Hepatocyte (in vitro differentiated cells): ENCODE results near the gene MYOF. TPM values are rescaled to one million over a fixed set of nuclear protein-coding genes. Genes with fewer than 3 reads are reported as not detected.
A peak's percentile ranks its signal among the peaks of the same experiment; 100 is the strongest.
"Not testable (repeated sequence)": the region's sequence is repeated elsewhere in the genome, so short reads cannot be mapped to it uniquely, and the experiment has no call there.

Experiments
- DNase-seq: peaks from one replicate; pipeline ENCODE4 v3.0.0-alpha.2; 2016; ENCODE audit warnings: low spot score
- H2AFZ ChIP-seq: fragments of 200-600 bp; sonication (generic); 2 replicates; pipeline ENCODE4 v1.6.0; 2016; ENCODE audit warnings: antibody characterized with exemption, mild to moderate bottlenecking
- H3K27ac ChIP-seq: fragments of 200-600 bp; sonication (generic); 2 replicates; pipeline ENCODE4 v1.5.1; 2016; ENCODE audit warnings: mild to moderate bottlenecking
- H3K27me3 ChIP-seq: fragments of 200-600 bp; sonication (generic); 2 replicates; pipeline ENCODE4 v1.6.1; 2016
- H3K36me3 ChIP-seq: fragments of 200-600 bp; sonication (generic); replicated peaks from 2 replicates; pipeline ENCODE4 v1.5.1; 2016; ENCODE audit warnings: low read depth; ENCODE audit not compliant: insufficient read depth
- H3K4me1 ChIP-seq: fragments of 200-600 bp; sonication (generic); 2 replicates; pipeline ENCODE4 v1.5.1; 2016; ENCODE audit warnings: mild to moderate bottlenecking, moderate library complexity; ENCODE audit not compliant: insufficient read depth
- H3K4me2 ChIP-seq: fragments of 200-600 bp; sonication (generic); 2 replicates; pipeline ENCODE4 v1.6.0; 2016
- H3K4me3 ChIP-seq: fragments of 200-600 bp; sonication (generic); 2 replicates; pipeline ENCODE4 v1.5.1; 2016; ENCODE audit warnings: mild to moderate bottlenecking
- H3K79me2 ChIP-seq: fragments of 200-600 bp; sonication (generic); 2 replicates; pipeline ENCODE4 v1.6.0; 2017; ENCODE audit warnings: mild to moderate bottlenecking
- H3K9me2 ChIP-seq: fragments of 200-600 bp; sonication (generic); replicated peaks from 2 replicates; pipeline ENCODE4 v1.6.0; 2017; ENCODE audit warnings: mild to moderate bottlenecking; ENCODE audit not compliant: insufficient read depth
- H3K9me3 ChIP-seq: fragments of 200-600 bp; sonication (generic); 2 replicates; pipeline ENCODE4 v1.5.1; 2016; ENCODE audit warnings: low read depth, mild to moderate bottlenecking
- H4K20me1 ChIP-seq: fragments of 200-600 bp; sonication (generic); 2 replicates; pipeline ENCODE4 v1.6.0; 2016; ENCODE audit warnings: mild to moderate bottlenecking; ENCODE audit not compliant: insufficient read depth, poor library complexity, severe bottlenecking
- EZH2 ChIP-seq: fragments of 200-600 bp; sonication (generic); IDR thresholded peaks from 2 replicates; pipeline ENCODE4 v1.6.1; 2016; ENCODE audit warnings: antibody characterized with exemption, mild to moderate bottlenecking, borderline replicate concordance
- EZH2phosphoT487 ChIP-seq: fragments of 200-600 bp; sonication (generic); IDR thresholded peaks from one replicate; pipeline ENCODE4 v1.6.1; 2018; ENCODE audit warnings: antibody characterized with exemption, mild to moderate bottlenecking, low read depth, moderate library complexity; ENCODE audit not compliant: unreplicated experiment, severe bottlenecking
- WGBS: methylation state at CpG from one replicate; pipeline ENCODE4 v1.1.6; 2016; ENCODE audit warnings: low lambda C conversion rate; ENCODE audit errors: missing lambda C conversion rate; 5-methylcytosine and 5-hydroxymethylcytosine counted together
- polyA plus RNA-seq: library from polyadenylated mRNA; unstranded; fragments of >200 nt; fragmentation: Nextera tagmentation; extraction: Ambion mirVana; gene quantifications from 2 replicates; pipeline ENCODE4 v1.2.1, GENCODE V29; 2016
- total RNA-seq: library from RNA; depleted of rRNA; stranded (reverse); fragments of >200 nt; gene quantifications from 2 replicates; pipeline ENCODE4 v1.2.3, GENCODE V29; 2014
- TF ChIP-seq, protein P1 (sequence below): fragments of 200-600 bp; sonication (generic); IDR thresholded peaks from 2 replicates; pipeline ENCODE4 v1.5.1; 2016; ENCODE audit warnings: antibody characterized with exemption, mild to moderate bottlenecking; ENCODE audit not compliant: poor library complexity

MYOF gene
- total and polyA plus RNA-seq, 2 experiments from 2014 or later = 16.6 to 47.9 TPM

DNA sequence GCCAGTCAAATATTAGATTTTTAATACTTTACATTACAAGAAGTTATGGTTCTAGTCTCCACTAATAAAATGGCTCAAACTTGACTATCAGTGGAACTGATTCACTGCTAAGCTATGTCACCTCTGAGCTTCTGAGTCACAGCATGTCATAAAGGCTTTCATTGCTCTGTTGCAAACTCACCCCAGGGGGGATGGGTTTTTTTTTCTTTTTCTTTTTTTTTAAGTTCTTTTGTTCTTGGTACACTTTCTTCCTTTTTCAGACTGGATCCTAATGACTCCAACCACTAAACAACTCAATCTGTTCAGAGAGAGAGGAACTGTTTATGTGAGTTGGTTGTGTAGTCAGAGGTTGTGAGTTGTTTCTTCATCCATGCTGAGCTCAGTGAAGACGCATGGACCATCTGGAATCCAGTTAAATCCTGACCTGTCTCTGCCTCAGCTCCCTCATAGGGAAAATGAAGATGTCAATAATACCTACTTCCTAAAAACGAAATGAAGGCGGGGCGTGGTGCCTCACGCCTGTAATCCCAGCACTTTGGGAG, 11.0 kb downstream of the MYOF start:
- Histone ChIP-seq H3K9me3 (no peaks in the 10 kb centered on the region), H3K4me3 (no peak overlapping the region), H3K4me1 (peaks cover 7% of the 10 kb centered on the region), H3K36me3 (no peaks in the 10 kb centered on the region), H3K4me2 (no peak overlapping the region), H3K27ac (peak overlapping the region; percentile 78), H3K27me3 (no peaks in the 10 kb centered on the region), H4K20me1 (no peaks in the 10 kb centered on the region), H3K79me2 (peaks cover 56% of the 10 kb centered on the region), H3K9me2 (no peaks in the 10 kb centered on the region), H2AFZ (no peak overlapping the region)
- peak; percentile 80 for DNase-seq
- TF ChIP-seq EZH2phosphoT487 = no peak
- TF ChIP-seq EZH2 = no peak
- TF ChIP-seq, protein P1, sequence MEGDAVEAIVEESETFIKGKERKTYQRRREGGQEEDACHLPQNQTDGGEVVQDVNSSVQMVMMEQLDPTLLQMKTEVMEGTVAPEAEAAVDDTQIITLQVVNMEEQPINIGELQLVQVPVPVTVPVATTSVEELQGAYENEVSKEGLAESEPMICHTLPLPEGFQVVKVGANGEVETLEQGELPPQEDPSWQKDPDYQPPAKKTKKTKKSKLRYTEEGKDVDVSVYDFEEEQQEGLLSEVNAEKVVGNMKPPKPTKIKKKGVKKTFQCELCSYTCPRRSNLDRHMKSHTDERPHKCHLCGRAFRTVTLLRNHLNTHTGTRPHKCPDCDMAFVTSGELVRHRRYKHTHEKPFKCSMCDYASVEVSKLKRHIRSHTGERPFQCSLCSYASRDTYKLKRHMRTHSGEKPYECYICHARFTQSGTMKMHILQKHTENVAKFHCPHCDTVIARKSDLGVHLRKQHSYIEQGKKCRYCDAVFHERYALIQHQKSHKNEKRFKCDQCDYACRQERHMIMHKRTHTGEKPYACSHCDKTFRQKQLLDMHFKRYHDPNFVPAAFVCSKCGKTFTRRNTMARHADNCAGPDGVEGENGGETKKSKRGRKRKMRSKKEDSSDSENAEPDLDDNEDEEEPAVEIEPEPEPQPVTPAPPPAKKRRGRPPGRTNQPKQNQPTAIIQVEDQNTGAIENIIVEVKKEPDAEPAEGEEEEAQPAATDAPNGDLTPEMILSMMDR = no peak
- WGBS = 64% methylated on average over 5 of the region's 5 CpGs

DNA sequence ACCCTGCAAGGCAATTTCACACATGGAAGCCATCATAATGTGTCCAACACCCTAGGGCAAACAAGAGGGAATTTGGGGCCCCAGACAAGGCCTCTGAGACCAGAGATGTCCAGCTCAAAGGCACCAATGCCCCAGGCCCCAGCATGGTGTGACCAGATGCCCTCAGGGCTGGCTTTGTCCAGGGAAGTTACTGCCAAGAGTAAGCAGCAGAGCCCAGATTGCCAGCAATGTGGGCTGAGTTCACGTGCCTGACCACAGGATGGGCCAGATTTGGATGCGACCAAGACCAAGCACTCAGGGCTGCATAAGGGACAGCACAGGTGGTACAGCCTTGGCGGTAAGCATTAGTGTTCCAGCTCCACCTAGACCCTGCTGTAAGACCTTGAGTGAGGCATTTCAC, 12.7 kb downstream of the MYOF start:
- TF ChIP-seq EZH2 = no peak
- no peak for TF ChIP-seq EZH2phosphoT487
- TF ChIP-seq, protein P1 = no peak
- H4K20me1 ChIP-seq = no peaks in the 10 kb centered on the region
- H3K79me2 ChIP-seq = peaks cover 55% of the 10 kb centered on the region
- peak overlapping the region; percentile 78 for H3K27ac ChIP-seq
- no peaks in the 10 kb centered on the region for H3K27me3 ChIP-seq
- no peak overlapping the region for H2AFZ ChIP-seq
- H3K4me1 ChIP-seq = peaks cover 10% of the 10 kb centered on the region
- H3K9me2 ChIP-seq = no peaks in the 10 kb centered on the region
- H3K9me3 ChIP-seq = no peaks in the 10 kb centered on the region
- 100% methylated on average over 3 of the region's 3 CpGs for WGBS
- H3K4me2 ChIP-seq = no peak overlapping the region
- no peaks in the 10 kb centered on the region for H3K36me3 ChIP-seq
- no peak for DNase-seq
- H3K4me3 ChIP-seq = no peak overlapping the region

DNA sequence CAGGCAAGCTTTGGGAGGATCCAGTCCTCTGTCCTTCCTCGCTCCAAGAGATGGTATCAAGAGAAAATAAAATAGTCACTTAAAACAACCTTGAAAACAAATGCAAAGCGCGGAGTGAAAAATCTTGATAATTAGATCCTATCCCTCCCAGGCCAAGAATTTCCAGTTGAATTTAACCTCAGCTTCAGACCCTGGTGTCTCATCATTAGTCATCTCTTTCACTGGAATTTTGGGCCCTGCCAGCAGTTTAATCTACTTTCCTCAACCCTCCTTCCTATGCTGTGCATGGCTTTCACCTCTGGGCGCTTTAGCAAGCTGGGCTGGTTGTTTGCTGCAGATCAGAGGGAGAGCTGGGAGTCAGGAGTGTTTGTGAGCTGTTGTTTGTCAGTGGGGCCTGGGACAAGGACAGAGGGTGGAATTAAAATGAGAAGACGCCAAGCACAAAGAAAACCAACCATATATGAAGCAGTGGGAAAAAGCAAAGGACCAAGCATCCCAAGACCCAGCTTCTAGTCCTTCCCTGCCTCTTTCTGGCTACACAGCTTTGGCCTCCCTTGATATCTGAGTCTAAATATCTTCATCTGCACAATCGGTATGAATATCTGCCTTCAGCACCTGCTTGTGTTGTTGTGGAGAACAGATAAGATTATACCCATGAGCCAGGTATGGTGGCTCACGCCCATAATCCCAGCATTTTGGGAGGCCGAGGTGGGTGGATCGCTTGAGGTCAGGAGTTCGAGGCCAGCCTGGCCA, 13.5 kb downstream of the MYOF start:
- DNase-seq = peak; percentile 54
- Histone ChIP-seq H3K4me1 (peaks cover 14% of the 10 kb centered on the region), H2AFZ (no peak overlapping the region), H3K9me3 (no peaks in the 10 kb centered on the region), H3K36me3 (no peaks in the 10 kb centered on the region), H3K79me2 (peaks cover 47% of the 10 kb centered on the region), H3K27ac (peak overlapping the region; percentile 75), H3K27me3 (no peaks in the 10 kb centered on the region), H3K9me2 (no peaks in the 10 kb centered on the region), H3K4me2 (no peak overlapping the region), H4K20me1 (no peaks in the 10 kb centered on the region), H3K4me3 (no peak overlapping the region)
- no peak for TF ChIP-seq EZH2phosphoT487
- TF ChIP-seq, protein P1 = no peak
- no peak for TF ChIP-seq EZH2
- WGBS = 74% methylated on average over 10 of the region's 10 CpGs

DNA sequence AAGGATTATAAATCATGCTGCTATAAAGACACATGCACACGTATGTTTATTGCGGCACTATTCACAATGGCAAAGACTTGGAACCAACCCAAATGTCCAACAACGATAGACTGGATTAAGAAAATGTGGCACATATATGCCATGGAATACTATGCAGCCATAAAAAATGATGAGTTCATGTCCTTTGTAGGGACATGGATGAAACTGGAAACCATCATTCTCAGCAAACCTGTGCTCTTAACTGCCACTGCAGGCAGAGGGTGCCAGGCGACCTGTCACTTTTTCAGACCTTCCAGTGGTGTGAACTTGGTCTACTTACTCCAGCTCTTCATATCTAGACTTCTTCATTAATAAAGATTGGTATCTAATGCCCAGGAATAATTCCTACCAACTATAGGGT, 14.5 kb downstream of the MYOF start:
- not testable (repeated sequence) for H3K4me2 ChIP-seq, H3K4me3 ChIP-seq, DNase-seq, H3K9me2 ChIP-seq, H3K27me3 ChIP-seq, H4K20me1 ChIP-seq, H3K9me3 ChIP-seq, H2AFZ ChIP-seq, H3K36me3 ChIP-seq
- peaks cover 14% of the 10 kb centered on the region for H3K4me1 ChIP-seq
- H3K79me2 ChIP-seq = peaks cover 42% of the 10 kb centered on the region
- H3K27ac ChIP-seq = peak overlapping the region; percentile 75
- 90% methylated on average over 2 of the region's 4 CpGs for WGBS
